ENCODE data around the gene HOXA5.

DNA sequence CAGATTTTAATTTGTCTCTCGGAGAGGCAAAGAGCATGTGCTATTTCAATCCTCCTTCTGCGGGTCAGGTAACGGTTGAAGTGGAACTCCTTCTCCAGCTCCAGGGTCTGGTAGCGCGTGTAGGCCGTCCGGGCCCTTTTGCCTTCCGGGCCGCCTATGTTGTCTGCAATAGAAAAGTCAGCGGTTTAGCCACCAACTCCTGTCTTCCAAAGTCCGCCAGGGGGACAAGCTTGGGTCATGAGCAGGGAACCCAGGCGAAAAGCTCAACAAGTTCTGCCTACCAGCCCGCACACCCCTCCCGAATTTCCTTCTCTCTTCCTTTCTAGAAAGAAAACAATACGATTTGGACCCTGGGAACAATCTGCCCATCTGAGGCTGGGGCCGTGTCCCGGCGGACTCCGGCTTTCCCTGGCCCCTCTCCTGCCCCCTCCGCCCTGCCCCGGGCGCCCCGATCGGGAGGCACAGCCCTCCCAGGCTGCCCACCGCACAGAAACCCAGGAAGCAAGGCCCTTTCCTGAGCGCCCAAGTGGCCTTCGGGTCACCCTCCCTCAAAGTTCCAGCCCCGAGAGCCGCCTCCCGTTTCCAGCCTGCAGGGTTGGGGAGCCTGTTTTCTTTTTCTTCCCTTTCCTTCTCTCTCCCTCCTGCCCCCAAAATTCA is 1.4 kb downstream of the HOXA5 start:
- TF ChIP-seq, protein P1, sequence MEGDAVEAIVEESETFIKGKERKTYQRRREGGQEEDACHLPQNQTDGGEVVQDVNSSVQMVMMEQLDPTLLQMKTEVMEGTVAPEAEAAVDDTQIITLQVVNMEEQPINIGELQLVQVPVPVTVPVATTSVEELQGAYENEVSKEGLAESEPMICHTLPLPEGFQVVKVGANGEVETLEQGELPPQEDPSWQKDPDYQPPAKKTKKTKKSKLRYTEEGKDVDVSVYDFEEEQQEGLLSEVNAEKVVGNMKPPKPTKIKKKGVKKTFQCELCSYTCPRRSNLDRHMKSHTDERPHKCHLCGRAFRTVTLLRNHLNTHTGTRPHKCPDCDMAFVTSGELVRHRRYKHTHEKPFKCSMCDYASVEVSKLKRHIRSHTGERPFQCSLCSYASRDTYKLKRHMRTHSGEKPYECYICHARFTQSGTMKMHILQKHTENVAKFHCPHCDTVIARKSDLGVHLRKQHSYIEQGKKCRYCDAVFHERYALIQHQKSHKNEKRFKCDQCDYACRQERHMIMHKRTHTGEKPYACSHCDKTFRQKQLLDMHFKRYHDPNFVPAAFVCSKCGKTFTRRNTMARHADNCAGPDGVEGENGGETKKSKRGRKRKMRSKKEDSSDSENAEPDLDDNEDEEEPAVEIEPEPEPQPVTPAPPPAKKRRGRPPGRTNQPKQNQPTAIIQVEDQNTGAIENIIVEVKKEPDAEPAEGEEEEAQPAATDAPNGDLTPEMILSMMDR (IDR thresholded peaks at IDR 0.05): no peak
- no peak for TF ChIP-seq POLR2A (IDR thresholded peaks at IDR 0.05)
- TF ChIP-seq EP300 (IDR thresholded peaks at IDR 0.05): no peak
- TF ChIP-seq POLR2AphosphoS5 (IDR thresholded peaks at IDR 0.05): no peak
